Activated T-cell treated with anti-CD3 and anti-CD28 coated beads, Interleukin-2, amount 50 U/mL, for 1 hour (primary cell): Measurements from ENCODE around the gene CACNG5.

Source experiments
- DNase-seq: peaks from one replicate; pipeline ENCODE4 v3.0.0-alpha.2; 2020

CACNG5 gene

DNA sequence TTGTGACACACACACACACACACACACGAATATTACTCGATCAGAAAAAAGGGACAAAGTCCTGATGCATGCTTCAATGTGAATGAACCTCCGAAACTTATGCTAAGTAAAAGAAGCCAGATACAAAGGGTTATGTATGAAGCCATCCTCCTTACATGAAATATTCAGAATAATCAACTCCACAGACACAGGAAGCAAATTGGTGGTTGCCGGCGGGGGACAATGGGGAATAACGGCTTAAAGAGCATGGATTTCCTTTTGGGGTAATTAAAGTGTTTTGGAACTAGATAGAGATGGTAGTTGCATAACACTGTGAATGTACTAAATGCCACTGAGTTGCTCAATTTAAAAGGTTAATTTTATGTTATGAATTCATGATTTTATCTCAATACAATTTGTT, 8.1 kb upstream of the CACNG5 start:
- no peak for DNase-seq

DNA sequence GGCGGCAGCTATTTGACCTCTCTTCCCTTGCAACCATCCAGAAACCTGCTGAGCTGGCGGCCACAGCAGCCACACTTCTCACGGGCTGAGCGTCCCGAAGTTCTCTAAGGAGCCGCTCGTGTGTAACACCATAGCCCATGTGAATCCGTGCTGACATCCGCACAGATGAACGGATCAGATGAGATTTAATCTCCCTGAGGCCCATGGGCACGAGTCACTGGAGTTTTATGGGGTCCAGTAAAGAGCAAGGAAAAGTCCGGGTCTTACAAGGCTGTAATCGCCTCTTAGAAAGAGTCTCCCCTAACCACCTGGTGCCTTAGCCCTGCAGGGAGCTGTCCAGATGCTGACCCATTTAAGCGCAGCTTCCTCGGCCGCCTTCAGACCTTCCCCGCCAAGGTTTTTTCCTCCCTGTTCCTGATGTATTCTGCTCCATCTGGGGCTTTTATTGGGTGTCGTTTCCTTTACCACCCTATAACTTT, 5.5 kb upstream of the CACNG5 start:
- DNase-seq = no peak

DNA sequence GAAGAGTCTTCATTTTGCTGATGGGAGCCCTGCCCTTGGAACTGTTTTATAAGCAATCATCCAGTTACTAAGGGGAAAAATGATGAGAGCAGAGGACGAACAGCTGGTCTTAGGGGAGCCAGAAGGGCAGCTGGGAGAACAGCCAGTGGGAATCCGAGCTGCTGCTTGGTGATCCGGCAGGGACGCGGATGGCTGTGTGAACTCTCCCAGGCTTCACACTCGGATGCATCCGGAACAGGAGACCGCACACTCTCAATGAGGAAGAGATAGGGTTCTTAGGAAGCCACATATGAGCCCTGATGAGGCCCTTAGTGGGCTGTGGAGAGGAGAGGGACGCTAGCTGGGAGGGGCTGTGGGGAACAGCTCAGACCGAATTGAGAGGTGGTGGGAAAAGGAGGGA, 5.0 kb upstream of the CACNG5 start:
- DNase-seq = no peak

DNA sequence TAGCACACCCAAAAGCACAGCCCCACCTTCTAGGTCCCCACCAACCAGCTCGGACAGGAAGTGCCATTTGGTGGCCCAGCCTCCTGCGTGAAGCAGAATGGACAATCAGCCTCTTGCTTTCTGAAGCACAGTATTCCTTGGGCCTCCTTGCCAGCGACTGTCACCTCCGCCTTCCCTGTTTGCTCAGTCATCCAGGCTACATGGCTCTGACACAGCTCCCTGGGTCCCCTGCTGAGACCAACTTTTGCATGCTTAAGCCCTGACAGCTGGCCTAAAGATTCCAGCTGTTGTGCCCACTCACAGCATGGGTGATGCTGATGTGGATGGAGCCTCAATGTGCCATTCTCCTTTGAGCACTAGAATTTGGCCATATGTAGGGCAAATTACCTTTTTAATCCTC, 4.5 kb upstream of the CACNG5 start:
- DNase-seq = no peak

DNA sequence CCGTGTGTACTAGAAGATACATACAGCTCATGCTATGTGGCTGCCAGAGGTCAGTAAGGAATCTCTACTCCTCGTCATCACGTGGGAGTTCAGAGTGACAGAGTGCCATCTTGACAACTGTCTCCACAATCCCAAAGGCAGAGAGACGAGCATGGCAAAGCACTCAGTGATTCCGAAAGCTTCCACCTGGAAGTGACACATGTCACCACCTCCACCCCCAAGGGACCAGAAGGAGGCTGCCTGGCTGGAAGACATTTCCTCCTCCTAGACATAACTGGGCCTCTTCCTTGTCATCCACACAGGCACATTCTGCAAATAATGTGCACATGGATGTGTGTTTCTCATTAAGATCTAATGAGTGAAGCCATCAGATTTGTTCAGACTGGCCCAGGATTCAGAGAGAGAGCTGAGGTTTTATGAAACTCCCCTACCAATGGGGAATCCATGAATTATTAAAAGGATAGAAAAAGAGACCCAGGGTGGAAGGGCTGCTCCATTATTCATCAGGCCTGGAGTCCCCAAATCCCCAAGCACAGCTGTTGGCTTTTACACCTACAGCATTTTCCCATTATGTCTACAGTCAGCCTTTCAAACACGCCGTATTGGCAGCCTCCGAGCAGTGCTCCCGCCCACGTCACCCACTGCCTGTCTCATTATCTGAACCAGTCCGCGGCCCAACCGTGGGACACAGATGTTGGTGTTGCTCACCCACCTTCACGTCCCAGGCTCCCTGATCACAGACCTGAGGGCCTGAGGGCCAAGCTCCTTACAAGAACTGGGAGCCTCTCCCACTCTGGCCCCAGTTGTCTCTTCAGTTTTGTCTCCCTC, 3.3 kb upstream of the CACNG5 start:
- DNase-seq = no peak

DNA sequence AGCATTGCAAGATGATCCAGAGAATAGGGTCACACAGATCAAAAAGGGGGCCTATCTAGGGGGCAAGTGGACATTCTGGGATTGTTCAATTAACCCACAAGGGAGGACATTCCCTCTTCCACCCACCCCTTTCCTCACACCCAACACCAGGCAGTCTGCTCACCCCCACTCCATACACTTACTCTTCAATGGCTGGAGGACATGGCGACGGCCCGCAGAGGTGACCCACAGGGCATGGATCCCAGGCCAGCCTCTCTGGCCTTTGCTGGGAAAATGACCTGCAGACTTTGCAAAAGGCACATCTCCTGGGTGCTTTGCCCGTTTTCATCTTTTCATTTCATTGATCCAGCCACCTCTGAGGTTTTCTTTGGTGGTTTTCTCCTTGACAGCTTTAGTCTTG, 1.7 kb upstream of the CACNG5 start:
- no peak for DNase-seq

DNA sequence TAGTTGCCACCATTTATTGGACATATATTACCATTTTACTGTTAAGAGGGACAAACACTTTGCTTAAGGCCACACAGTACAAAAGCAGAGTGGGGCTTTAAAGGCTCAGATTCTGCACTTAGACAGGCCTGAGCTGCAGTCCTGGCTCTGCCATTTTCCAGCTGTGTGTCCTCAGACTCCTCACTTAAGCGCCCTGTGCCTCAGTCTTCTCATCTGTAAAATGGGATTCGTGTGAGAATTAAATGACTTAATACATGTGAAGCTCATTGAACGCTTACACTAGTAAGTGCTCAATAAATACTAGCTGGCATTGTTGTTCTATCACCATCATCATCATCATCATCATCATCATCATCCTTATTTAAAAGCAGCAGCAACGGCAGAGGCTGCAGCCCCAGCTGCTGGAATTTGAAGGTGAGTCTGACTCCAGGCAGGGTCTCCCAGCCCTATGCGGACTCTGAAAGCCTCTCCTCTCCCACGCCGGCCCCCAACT, 445 bp upstream of the CACNG5 start:
- no peak for DNase-seq

DNA sequence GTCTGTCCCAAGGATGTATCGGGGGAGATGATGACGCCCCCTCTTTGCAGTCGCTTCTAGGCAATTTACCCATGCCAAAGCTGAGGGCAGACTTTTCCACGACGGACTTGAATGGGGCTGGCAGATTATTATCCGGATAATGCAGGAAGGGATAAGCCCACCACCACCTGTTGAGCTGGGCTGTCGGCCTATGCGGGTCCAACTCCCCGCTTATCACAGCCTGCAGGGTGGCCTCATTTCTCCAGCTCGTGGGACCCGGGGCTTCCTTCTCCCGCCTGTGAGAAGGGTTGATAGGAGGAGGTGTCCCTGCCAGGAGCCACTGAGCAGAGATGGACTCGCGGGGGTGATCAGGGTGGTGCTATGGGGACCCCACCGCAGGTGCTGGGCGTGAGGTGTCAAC, 559 bp downstream of the CACNG5 start:
- DNase-seq = no peak

DNA sequence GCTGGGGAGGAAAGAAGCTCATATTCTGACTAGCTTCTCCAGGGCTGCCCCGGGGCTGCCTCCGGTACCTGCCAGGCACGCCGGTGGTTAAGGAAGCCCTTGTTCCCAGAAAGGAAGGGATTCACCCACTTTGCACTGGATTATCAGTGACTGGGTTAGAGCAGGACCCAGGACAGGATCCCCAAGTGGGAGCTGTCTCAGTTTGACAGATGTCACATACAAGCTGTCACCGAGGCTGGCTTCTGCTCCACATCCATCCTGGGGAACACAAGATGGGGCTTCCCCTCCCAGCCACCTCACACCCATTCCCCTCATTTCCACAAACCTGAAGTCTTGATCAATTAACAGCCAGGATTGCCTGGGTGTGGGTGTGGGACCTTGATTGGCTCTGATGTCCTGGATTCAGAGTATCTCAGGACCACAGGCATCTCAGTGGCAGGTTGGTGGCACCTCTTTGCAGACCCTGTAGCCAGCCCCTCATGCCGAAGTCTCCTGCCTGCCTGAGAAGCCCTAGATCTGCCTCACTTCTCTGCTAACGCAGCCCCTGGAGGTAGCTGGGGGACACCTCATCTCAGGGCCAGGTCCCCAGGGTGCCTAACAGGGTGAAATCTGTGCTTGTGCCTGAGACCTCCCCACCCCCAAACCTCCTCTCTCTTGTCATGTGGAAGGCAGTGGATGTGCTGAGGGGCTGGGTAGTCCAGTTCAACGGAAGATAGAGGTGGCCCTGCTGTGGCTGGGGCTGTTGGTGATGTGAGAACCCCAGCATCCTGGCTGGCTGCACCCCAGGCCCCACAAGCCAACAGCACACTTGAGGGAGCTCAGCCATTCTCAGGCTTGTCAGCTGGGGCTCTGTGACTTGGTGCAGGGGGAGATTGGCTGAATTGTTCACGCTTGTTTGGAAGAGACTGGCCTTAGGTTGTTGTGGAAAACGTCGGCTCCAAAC, 1.4 kb downstream of the CACNG5 start:
- DNase-seq = no peak

DNA sequence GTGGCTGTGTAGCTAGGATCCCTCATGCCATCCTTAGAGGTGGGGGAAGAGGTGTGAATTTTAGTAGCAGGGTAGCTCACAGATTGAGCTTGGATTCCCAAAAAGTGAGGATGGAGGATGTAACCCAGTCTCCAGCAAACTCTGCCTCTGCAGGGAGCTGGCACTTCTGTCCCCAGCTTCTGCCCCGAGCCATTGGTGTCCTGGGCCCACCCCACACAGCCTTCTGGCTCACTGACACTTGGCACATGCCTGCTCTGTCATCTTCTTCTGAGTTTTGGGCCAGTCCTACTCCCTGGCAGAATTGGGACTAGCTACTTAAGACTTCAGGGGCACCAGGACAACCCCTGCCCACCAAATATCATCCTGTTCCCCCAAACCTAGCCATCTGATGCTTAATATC, 2.3 kb downstream of the CACNG5 start:
- DNase-seq = no peak

DNA sequence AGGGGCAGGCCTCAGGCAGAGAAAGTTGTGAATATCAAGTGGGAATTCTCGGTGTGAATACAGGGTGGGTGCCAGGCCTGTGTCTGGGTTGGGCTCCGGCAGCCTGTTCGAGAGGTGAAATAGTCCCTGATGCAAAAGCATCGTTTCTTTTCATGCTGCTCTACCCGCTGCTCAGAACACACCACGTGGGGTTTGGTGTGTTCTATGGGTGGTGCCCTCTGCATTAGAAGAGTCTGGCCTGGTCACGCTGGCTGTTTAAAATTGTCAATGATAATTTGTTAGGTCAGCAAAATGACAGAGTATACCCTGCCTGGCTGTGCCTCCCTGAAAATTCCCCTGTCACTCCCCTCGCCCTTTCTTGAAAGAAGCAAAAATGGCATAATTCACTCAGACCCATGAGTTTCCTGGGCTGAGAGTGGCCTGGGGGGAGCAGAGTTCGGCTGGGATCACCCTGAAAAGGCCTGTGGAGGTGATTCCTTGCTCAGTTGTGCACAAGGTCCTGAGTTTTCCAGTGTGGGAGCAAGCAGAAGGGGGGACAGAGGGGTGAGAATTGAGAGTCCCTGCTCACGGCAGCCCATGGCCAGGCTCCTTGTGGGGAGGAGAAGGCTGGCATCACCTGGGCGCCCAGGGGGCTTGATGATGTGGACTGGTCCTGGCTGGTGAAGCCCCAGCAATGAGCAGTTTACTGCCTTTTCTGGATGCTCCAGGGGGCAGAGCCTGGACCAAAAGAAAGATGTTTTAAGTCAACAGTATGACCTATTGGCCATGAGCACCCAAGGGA, 3.2 kb downstream of the CACNG5 start:
- DNase-seq = no peak

DNA sequence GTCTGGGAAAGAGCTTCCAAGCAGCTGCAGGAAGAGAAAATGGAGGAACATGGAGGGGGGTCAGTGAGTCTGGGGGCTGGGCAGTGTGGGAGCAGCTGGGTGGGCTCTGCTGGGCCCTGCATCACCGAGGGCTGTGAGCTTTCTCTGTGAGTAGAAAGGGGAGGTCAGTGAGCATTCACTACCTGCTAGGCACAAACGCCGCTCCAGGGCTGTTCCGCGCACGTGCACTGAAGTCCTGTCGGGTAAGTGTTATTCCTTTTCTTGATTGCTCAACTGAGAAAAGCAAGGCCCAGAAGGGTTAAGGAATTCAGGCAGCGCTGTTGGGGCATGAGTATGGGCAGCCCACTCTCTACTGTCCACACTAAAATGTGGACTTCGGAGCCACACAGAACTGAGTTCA, 4.7 kb downstream of the CACNG5 start:
- no peak for DNase-seq

DNA sequence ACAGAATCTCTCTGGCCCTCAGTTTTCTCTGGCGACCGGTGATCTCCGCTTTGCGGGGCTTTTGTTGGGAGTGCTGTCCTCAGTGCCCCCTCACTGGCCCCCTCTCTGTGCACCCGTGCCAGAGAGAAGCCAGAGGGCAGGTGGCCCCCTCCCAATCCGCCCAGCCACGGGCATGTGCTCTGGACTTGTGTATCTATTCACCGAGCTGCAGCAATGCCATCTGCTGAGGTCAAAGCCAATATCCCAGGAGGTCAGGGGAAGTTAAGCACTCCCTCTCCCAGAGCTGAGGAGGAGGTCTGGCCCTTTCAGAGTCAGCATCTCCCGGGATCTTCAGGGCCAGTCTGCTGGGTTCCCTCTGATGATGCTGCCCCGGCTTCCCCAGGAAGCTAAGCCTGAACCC, 5.1 kb downstream of the CACNG5 start:
- DNase-seq = no peak

DNA sequence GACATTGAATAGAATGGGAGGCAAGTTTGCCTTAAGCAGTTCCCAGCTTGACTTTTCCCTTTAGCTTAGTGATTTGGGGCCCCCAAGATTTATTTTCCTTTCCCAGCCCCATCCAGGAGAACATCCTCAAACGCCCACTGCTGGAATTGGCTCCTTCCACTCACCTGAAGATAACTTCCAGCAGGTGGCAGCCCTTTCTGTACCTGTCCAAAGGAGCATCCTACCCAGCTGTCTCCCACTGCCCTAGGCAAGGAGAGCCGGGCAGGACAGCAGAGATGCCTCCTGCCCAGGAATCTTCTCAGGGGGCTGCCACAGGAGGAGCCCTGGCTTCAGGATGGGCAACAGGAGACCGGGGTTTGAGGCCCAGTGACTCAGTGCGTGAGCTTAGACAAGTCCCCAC, 6.4 kb downstream of the CACNG5 start:
- DNase-seq = no peak

DNA sequence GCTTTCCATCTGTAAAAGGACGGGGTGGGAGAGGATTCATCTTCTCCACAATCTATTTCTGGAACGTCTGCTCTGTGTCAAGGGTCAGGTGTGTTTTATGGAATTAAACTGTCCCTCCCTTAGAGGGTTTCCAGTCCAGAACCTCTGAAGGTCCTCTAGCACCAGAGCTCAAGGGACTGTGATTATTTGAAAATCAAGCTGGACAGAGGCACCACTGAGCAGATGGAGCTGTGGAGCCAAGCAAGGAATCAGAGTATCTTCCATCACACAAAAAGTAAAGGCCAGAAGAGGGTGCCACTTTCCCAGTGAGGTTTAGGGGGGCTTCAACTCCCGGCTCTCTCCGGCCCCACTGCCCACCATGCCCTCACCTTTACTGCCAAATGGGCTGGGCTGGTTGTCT, 6.8 kb downstream of the CACNG5 start:
- DNase-seq = no peak

DNA sequence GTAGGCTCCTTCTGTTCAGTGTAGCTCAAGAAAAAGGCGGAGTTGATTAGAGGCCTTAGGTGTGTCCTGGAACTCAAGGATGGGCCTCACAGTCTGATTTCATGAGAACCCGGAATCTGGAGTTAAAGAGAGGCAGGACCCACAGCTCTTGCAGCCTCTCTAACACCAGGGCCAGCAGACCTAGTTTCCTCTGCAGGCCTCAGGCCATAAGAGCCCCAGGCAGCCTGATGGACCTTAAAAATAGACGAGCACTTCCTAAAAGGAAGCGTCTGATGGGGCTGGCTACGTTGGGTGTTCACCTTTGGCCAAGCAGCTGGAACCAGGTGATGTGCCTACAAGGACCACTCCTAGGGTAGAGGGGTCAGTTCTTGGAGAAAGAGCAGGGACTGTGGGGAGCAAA, 7.6 kb downstream of the CACNG5 start:
- DNase-seq = no peak

DNA sequence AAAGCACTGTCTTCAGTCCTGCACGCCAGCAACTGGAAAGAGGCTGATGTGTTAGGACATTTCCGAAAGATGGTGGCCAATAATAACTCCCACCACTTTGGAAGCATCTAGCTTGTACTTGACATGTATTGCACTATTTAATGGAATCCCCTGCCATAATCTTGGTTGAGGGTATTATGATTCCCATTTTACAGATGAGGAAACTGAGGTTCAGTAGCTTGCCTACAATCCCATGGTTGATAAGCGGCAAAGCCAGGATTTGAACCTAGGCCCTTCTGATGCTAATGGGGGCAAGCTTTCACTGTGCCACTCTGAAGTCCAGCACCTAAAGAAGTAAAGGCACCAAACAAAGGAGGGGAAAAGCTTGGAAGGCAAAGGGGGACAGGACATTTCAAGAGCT, 8.0 kb downstream of the CACNG5 start:
- DNase-seq = no peak

DNA sequence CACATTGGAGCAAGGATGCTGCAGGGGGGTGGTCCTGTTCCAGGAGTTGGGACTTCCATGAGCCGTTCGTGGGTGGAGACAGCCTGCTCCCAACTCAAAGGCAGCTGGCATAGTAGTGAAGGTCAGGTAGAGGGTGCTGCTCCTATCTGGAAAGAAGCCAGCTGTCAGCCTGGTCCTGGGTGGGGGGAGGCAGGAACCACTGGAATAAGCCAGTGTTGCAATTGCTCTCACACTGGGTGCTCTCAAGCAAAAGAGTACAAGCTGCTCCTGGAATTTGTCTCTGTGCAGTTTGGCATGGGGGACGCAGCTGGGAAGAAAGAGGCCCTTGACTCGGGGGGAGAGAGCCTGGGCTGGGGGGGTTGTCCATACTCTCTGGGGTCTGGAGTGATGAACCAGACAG, 8.7 kb downstream of the CACNG5 start:
- no peak for DNase-seq

DNA sequence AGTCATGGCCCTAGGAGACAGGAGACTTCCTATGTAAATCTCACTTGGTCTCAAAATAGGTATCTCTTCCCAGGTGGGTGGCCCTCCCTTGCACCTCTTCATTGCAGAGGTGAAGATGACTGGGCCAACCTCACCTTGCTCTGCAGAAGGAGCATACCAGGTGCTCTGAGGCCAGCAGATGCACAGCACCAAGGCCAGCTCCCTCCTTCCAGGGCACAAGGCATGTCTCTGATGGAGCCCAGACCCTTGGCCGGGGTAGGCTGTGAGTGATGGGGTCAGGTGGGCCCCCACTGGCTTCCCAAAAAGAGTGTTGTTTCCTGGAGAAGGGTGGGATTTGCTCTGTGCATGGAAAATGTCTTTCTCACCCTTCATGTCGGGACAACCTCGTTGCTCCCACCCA, 12.8 kb downstream of the CACNG5 start:
- DNase-seq = no peak

DNA sequence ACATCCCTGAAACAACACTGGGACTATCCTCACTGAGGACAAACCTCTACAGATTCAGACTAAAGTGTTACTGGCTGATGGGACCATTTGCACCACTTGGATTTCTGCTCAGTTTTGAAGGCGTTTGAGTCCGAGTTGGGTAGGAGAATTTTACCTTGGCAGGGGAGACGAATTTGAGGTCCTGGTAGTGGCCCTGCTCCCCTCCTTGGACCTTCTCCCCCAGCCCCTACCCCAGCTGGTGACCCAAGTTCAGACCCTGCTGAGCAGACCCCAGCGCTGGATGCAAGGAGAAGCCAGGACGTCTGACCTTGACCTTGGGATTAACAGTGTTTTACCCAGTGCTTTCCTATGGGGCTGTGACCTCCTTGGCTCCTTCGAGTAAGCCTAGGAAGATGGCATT, 13.6 kb downstream of the CACNG5 start:
- DNase-seq = no peak

DNA sequence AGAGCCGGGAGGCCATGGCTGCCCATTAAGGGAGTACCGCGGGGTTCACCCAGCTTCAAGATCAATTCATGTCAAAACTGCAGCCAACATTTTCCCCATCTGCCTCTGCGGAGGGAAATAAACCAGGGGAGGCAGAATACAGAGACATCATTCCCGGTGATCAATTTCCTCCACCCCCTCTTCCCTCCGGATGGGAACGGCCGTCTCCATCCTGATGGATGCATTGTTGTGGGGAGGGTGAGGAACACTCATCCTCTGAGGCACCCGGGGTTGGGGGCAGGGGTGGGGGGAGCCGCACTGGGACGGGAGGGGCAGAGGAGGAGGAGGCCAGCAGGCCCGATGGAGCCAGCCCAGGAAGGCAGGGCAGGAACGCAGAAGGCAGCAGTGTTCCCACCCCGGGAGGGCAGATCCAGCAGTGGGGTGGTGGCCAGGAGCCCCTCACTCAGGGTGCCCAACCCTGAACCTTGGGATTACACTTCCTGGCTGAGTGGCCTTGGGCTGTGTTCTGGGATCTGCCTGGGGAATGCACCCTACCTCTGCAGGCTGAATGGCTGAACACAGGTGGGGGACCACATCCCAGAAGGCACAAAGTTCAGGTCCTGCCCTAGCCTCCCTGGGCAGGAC, 14.2 kb downstream of the CACNG5 start:
- DNase-seq = no peak

DNA sequence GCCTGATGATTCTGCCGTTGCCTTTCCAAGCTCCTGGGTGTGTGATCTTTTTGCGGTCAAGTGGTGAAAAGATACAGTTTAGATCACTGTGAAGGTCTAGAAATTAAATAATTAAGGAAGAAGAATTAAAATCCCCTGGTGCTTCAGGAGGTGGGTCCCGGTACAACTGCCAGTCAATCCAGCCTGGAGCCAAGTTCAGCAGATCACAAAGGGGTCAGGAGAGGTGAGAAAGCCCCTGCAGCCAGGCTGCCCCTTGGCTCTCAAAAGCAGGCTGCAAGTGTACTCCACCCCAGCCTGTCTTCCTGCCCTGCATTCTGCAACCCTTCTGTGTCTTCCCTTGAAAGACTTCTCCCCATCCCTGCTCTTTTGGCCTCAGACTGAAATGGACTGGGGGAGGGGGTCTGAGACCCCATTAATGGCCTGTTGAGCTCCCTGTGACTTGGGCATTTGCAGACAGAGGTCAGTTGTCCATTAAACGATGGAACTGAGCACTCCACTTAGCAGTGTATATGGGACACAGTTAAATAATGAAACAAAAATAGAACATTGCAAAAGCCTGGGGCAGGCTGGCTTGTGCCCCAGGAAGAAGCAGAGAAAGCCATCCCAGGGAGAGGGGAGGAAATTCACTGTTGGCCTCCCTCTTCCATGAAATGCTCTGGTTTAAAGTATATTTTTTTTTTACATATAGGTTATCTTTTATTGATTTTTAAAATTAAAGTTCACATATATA, 15.1 kb downstream of the CACNG5 start:
- no peak for DNase-seq
